Pulmonary artery endothelial cell (primary cell): Measurements from ENCODE around the gene SYK. TPM values are rescaled to one million over a fixed set of nuclear protein-coding genes. Genes with fewer than 3 reads are reported as not detected.
"Not testable (repeated sequence)": the region's sequence is repeated elsewhere in the genome, so short reads cannot be mapped to it uniquely, and the experiment has no call there.

ENCODE experiments used
- DNase-seq: peaks from one replicate; pipeline ENCODE4 v3.0.0-alpha.2; 2011; ENCODE audit warnings: low read depth, low spot score
- total RNA-seq: library from RNA; depleted of rRNA; stranded (reverse); fragments of >200 nt; gene quantifications from 2 replicates; pipeline ENCODE4 v1.2.3, GENCODE V29; 2014

The SYK gene
- total RNA-seq, result 0.07 TPM in 1 of 2 replicates, not detected in the other

GRCh38 chr9:90801241-90801972 is at the start of gene SYK:
SYK (plus strand) TSS chr9:90801819; CDS start chr9:90843899, 42,080 bp downstream.
- DNase-seq, result no peak

DNA sequence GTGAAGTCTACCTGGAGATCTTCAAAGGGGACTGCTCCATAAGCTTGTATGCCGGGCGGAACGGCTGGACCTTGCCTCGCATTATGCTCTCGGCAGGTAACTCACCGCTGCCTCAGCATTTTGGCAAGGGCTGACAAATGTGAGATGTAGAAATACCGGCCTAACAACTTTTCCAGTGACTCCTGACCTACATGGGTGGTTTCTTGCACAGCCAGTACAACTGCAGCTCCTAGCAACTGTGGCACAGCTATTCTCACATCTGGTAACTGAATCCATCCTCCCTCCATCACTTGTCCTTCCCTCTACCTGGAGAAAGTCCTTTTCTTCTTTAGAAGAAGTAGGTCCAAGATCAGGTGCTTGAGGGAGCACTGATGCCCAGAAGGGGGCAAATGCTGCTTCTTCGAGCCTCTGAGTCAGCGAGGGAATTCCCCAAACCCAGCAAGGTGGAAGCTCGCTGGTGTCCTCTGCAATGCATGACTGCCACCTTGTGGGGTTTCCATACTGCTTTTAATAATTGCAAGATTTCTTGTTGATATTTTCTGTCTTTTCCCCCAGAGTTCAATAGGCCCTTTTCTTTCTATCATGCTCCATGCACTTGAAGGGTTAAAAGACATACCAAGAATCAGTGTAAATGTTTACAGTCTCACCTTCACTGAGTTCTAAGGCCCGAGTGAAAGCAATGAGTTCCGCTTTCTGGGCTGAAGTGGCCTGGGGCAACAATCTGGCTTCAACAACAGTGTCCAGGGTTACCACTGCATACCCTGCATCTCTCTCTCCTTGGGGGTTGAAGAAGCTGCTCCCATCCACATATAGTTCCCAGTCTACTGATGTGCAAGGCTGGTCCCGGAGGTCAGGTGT is 45.9 kb upstream of the SYK start:
- not testable (repeated sequence) for DNase-seq

GRCh38 chr9:90760577-90760976 is 41.0 kb upstream of the SYK start:
- not testable (repeated sequence) for DNase-seq

- DNase-seq, result no peak
Measured at GRCh38 chr9:90766731-90767130, 34.9 kb upstream of the SYK start.

- DNase-seq, result no peak
Measured at GRCh38 chr9:90767523-90768100, 34.0 kb upstream of the SYK start.

- DNase-seq, result no peak
Measured at GRCh38 chr9:90770182-90770738, 31.4 kb upstream of the SYK start.

GRCh38 chr9:90770927-90771326 is 30.7 kb upstream of the SYK start:
- DNase-seq, result no peak

DNA sequence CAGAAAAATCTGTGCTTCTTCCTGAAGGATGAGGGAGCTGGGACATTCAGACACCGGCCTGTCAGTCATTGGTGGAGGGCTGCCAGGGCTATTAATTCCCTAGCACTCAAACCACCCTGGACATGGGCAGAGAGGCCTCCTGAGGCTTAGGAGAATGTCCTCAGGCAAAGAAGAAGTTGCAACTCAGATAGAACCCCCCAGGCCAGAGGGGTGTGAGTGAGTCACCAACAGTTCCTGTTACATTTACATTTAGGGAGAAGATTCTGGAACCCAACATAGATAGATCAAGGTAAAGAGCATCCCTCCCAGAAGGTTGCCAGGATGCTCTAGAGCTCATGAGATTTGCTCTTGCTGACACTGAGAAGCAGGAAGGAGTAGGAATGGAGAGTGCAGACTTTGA is 29.2 kb upstream of the SYK start:
- DNase-seq, result no peak

- no peak for DNase-seq
Measured at GRCh38 chr9:90773617-90774016, 28.0 kb upstream of the SYK start.

GRCh38 chr9:90774071-90774470 is 27.5 kb upstream of the SYK start:
- no peak for DNase-seq

- DNase-seq, result no peak
Measured at GRCh38 chr9:90774682-90775081, 26.9 kb upstream of the SYK start.

GRCh38 chr9:90775657-90776056 is 26.0 kb upstream of the SYK start:
- DNase-seq, result no peak

GRCh38 chr9:90778746-90779145 is 22.9 kb upstream of the SYK start:
- no peak for DNase-seq

DNA sequence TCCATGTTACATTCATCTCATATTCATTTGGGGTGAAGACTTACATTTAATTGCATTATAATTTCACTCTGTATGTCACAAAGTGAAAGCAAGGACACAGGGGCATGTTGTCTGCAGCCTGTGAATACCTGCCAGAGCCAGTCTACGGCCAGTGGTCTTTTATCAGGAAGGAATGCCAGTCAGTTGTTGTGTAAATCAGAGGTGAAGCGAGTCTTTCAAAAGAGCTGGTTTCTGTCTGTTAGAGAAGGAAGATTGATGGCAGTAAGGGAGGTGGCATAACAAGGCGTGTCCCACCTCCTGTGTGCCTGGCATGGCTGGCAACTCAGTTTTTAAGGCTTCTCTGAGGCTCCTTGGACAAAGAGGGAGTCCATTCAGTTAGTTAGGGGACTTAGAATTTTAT is 18.1 kb upstream of the SYK start:
- no peak for DNase-seq

- no peak for DNase-seq
Measured at GRCh38 chr9:90783964-90784363, 17.7 kb upstream of the SYK start.

- DNase-seq, result no peak
Measured at GRCh38 chr9:90787771-90788460, 13.7 kb upstream of the SYK start.

DNA sequence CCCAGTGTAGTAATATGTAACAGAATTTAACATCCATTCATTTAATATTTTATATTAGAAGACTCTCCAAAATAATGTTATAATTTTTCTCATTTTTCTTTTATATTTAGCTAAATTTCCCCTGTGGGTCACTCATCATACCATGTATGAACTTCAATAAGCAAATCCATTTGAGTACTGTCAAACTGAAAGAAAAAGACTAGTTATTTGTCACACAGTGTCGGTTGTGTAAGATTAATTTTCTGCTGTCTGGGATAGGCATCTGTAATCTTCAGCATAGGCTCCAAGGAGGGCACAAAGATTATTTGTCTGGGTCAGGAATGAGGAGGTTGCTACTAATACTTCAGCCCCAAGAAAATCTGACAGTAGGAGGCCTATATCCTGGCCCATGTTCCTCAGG is 13.1 kb upstream of the SYK start:
- DNase-seq, result not testable (repeated sequence)

DNA sequence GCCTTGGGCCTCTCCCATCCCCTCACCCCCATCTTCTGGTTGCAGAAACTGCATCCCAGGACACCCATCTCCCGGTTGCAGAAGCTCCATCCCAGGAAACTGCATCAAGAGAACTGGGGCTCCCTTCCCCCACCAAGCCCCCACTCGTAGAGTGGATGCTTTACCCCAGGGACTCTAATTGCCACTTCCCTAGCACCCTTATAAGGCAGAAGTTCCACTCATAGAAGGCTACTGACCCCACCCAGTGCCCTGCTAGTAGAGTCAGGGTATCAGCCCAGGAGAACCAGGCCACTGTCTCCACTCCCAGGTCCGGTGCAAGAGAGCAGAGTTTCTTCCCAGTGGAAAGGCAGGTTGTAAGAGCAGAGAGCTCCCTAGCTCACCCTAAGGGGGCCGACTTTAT is 12.2 kb upstream of the SYK start:
- DNase-seq, result no peak

- DNase-seq, result no peak
Measured at GRCh38 chr9:90789862-90790261, 11.8 kb upstream of the SYK start.

DNA sequence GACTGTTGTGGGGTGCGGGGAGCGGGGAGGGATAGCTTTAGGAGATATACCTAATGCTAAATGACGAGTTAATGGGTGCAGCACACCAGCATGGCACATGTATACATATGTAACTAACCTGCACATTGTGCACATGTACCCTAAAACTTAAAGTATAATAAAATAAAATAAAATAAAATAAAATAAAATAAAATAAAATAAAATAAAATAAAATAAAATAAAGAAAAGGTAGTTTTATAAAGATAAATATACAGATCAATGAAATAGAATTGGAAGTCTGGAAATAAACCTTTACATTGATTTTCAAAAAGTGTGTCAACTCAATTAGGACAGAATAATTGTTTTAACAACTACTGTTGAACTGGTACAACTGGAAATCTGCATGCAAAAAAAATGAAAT is 8.6 kb upstream of the SYK start:
- DNase-seq, result not testable (repeated sequence)

- no peak for DNase-seq
Measured at GRCh38 chr9:90793729-90794128, 7.9 kb upstream of the SYK start.
